ENCODE measurements around the gene VCPKMT. TPM values are rescaled to one million over a fixed set of nuclear protein-coding genes. Genes with fewer than 3 reads are reported as not detected.

VCPKMT gene
- total RNA-seq, 1 donor from 2014 or later, result 23.5 TPM

GRCh38 chr14:50068496-50068895 lies 47.9 kb downstream of the VCPKMT start:
- Histone ChIP-seq H3K4me1 (no peaks in the 10 kb centered on the region), H3K9ac (no peak overlapping the region), H3K27me3 (no peaks in the 10 kb centered on the region), H4K20me1 (ENCODE audit: low read depth) (no peaks in the 10 kb centered on the region), H2AFZ (replicated peaks) (no peak overlapping the region), H3F3A (ENCODE audit: low read depth) (no peaks in the 10 kb centered on the region), H3K27ac (no peak overlapping the region), H3K79me2 (ENCODE audit: low read depth) (no peaks in the 10 kb centered on the region), H3K9me3 (ENCODE audit: low read depth) (no peaks in the 10 kb centered on the region), H3K36me3 (no peaks in the 10 kb centered on the region), H3K4me3 (no peak overlapping the region), H3K4me2 (no peak overlapping the region)
- Mint-ChIP-seq H3K9me3 (peaks cover 11% of the 10 kb centered on the region), H3K4me1 (no peaks in the 10 kb centered on the region), H3K36me3 (peaks cover 5% of the 10 kb centered on the region), H3K4me3 (no peak overlapping the region), H3K27ac (no peak overlapping the region), H3K27me3 (ENCODE audit: insufficient read depth, low read depth) (no peaks in the 10 kb centered on the region)
- no peak for TF ChIP-seq EZH2phosphoT487 (IDR thresholded peaks at IDR 0.05)
- TF ChIP-seq EZH2 (IDR thresholded peaks at IDR 0.05), result no peak
- no peak for TF ChIP-seq CTCF (IDR thresholded peaks at IDR 0.05)
- no peak for DNase-seq (ENCODE audit: low spot score)

DNA sequence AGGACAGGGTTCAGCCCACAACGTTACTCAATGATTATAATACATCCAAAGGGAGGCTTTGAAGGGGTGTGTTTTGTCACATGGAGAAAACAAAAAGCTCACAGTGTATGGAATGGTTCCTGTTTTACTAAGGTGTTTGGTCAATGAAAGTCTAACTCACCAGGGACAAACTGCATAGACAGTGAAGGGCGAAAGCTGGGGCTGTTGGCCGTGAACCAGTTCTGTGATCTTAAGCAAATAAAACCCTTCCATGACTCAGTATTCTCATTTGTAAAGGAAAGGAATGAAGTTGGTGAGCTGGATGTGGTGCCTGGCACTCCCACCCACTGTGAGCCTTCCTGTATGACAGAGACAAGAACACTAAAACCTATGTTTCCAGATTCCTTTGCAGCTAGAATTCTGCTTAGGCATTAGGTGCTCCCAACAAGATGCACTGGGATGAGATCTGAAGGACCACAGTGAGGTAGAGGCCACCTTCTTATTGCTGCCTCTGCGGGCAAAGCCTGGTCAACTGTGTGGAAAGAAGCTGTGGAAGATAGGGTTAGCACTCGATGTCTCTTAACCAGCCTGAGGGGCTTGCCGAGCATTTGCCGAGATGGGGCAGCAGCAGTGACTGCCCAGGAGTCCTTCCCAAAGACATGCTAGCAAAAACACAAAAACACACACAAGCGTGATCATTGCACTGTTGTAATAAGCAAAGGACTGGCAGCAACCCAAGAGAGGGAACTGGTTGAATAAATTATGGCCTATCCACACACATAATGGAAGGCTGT lies 48.5 kb downstream of the VCPKMT start:
- Histone ChIP-seq H2AFZ (replicated peaks) (no peak overlapping the region), H3K27me3 (no peaks in the 10 kb centered on the region)

DNA sequence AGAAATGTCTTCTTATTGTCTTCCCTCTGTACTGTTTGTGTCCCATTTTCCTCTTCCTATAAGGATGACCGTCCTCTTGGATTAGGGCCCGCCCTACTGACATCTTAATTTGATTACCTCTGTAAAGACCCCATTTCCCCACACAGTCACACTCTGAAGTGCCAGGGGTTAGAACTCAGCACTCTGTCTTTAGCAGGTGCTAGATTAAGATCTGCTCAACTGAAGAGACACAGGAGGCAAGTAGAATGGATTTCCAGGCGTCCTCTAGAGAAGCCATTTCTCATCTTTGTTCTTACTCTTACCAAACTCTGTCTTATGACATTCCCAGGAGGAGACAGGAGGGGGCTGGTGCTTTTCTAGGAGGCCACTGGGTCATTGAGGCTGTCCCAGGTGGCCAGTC lies 50.8 kb downstream of the VCPKMT start:
- H3K4me1 Mint-ChIP-seq, result peaks cover 11% of the 10 kb centered on the region
- H2AFZ ChIP-seq (replicated peaks), result no peak overlapping the region
- DNase-seq (ENCODE audit: low spot score), result no peak
- H3K4me2 ChIP-seq, result no peak overlapping the region
- no peak overlapping the region for H3K27ac Mint-ChIP-seq
- H3K79me2 ChIP-seq (ENCODE audit: low read depth), result no peaks in the 10 kb centered on the region
- peaks cover 4% of the 10 kb centered on the region for H3K27me3 Mint-ChIP-seq (ENCODE audit: insufficient read depth, low read depth)
- H3K9me3 ChIP-seq (ENCODE audit: low read depth), result no peaks in the 10 kb centered on the region
- H3K27ac ChIP-seq, result no peak overlapping the region
- H4K20me1 ChIP-seq (ENCODE audit: low read depth), result no peaks in the 10 kb centered on the region
- H3K4me1 ChIP-seq, result peaks cover 15% of the 10 kb centered on the region
- H3K9ac ChIP-seq, result no peak overlapping the region
- no peak overlapping the region for H3K4me3 ChIP-seq
- no peaks in the 10 kb centered on the region for H3K27me3 ChIP-seq
- H3F3A ChIP-seq (ENCODE audit: low read depth), result no peaks in the 10 kb centered on the region
- peaks cover 5% of the 10 kb centered on the region for H3K9me3 Mint-ChIP-seq
- no peaks in the 10 kb centered on the region for H3K36me3 ChIP-seq
- no peak overlapping the region for H3K4me3 Mint-ChIP-seq
- TF ChIP-seq CTCF (IDR thresholded peaks at IDR 0.05), result no peak
- no peak for TF ChIP-seq EZH2 (IDR thresholded peaks at IDR 0.05)
- no peak for TF ChIP-seq EZH2phosphoT487 (IDR thresholded peaks at IDR 0.05)
- H3K36me3 Mint-ChIP-seq, result peaks cover 1% of the 10 kb centered on the region

More for the DNA sequence above, 48.5 kb downstream of the VCPKMT start:
- no peaks in the 10 kb centered on the region for H3F3A ChIP-seq (ENCODE audit: low read depth)
- H4K20me1 ChIP-seq (ENCODE audit: low read depth), result no peaks in the 10 kb centered on the region
- H3K9me3 ChIP-seq (ENCODE audit: low read depth), result no peaks in the 10 kb centered on the region
- H3K4me3 ChIP-seq, result no peak overlapping the region
- Mint-ChIP-seq H3K27ac (no peak overlapping the region), H3K4me3 (no peak overlapping the region), H3K27me3 (ENCODE audit: insufficient read depth, low read depth) (no peaks in the 10 kb centered on the region), H3K4me1 (no peaks in the 10 kb centered on the region), H3K36me3 (peaks cover 1% of the 10 kb centered on the region), H3K9me3 (peaks cover 5% of the 10 kb centered on the region)
- H3K4me1 ChIP-seq, result peaks cover 3% of the 10 kb centered on the region
- no peak overlapping the region for H3K4me2 ChIP-seq
- H3K27ac ChIP-seq, result no peak overlapping the region
- H3K79me2 ChIP-seq (ENCODE audit: low read depth), result no peaks in the 10 kb centered on the region
- H3K9ac ChIP-seq, result no peak overlapping the region
- H3K36me3 ChIP-seq, result no peaks in the 10 kb centered on the region
- no peak for DNase-seq (ENCODE audit: low spot score)
- TF ChIP-seq EZH2phosphoT487 (IDR thresholded peaks at IDR 0.05) (no peak), CTCF (IDR thresholded peaks at IDR 0.05) (no peak), EZH2 (IDR thresholded peaks at IDR 0.05) (no peak)

Measured in neural progenitor cell (in vitro differentiated cells).